HEK293T (cell line): ENCODE data around the gene MBNL2.
A peak's percentile ranks its signal among the peaks of the same experiment; 100 is the strongest.

Experiments
- CTCF ChIA-PET: fragments of 350-600 bp; formaldehyde crosslinking; extraction: SDS; loops from one replicate; lab custom pipeline; 2021; ENCODE audit warnings: antibody characterized with exemption, inconsistent platforms; lab: Yijun Ruan, JAX
- POLR2A ChIA-PET: fragments of 350-600 bp; formaldehyde crosslinking; extraction: SDS; loops from one replicate; lab custom pipeline; 2020; ENCODE audit warnings: antibody characterized with exemption, inconsistent platforms; lab: Yijun Ruan, JAX
- DNase-seq: peaks from one replicate; pipeline ENCODE4 v3.0.0; 2012; ENCODE audit warnings: mixed read lengths; ENCODE audit errors: extremely low spot score
- ARNT ChIP-seq: fragments of 450-650 bp; IDR thresholded peaks from 2 replicates; pipeline ENCODE4 v1.6.1; 2017; ENCODE audit warnings: mild to moderate bottlenecking
- BHLHE40 ChIP-seq: fragments of 450-650 bp; IDR thresholded peaks from 2 replicates; pipeline ENCODE4 v1.6.1; 2016; ENCODE audit warnings: mild to moderate bottlenecking, moderate library complexity, borderline replicate concordance
- CTBP1 ChIP-seq: fragments of 450-650 bp; IDR thresholded peaks from 2 replicates; pipeline ENCODE4 v1.6.1; 2016; ENCODE audit warnings: borderline replicate concordance
- ELF4 ChIP-seq: fragments of 450-650 bp; IDR thresholded peaks from 2 replicates; pipeline ENCODE4 v1.6.1; 2017; ENCODE audit warnings: antibody characterized with exemption
- FOXA1 ChIP-seq: fragments of 450-650 bp; IDR thresholded peaks from 2 replicates; pipeline ENCODE4 v1.6.1; 2016; ENCODE audit warnings: mild to moderate bottlenecking
- FOXK2 ChIP-seq: fragments of 450-650 bp; IDR thresholded peaks from 2 replicates; pipeline ENCODE4 v1.6.1; 2016; ENCODE audit warnings: mild to moderate bottlenecking
- FOXM1 ChIP-seq: fragments of 450-650 bp; IDR thresholded peaks from 2 replicates; pipeline ENCODE4 v1.6.1; 2017; ENCODE audit warnings: mild to moderate bottlenecking, borderline replicate concordance
- HDGF ChIP-seq: fragments of 450-650 bp; IDR thresholded peaks from 2 replicates; pipeline ENCODE4 v1.6.1; 2017; ENCODE audit warnings: antibody characterized with exemption, borderline replicate concordance
- L3MBTL2 ChIP-seq: fragments of 450-650 bp; conservative IDR thresholded peaks from 2 replicates; pipeline ENCODE4 v1.6.1; 2016; ENCODE audit warnings: mild to moderate bottlenecking
- LEF1 ChIP-seq: fragments of 450-650 bp; IDR thresholded peaks from 2 replicates; pipeline ENCODE4 v1.6.1; 2017; ENCODE audit warnings: mild to moderate bottlenecking, borderline replicate concordance
- NFRKB ChIP-seq: fragments of 450-650 bp; IDR thresholded peaks from 2 replicates; pipeline ENCODE4 v1.6.1; 2016; ENCODE audit warnings: mild to moderate bottlenecking, moderate library complexity
- SP1 ChIP-seq: fragments of 450-650 bp; IDR thresholded peaks from 2 replicates; pipeline ENCODE4 v1.6.1; 2017
- SUZ12 ChIP-seq: fragments of 450-650 bp; IDR thresholded peaks from 2 replicates; pipeline ENCODE4 v1.6.1; 2016; ENCODE audit warnings: mild to moderate bottlenecking
- TARDBP ChIP-seq: fragments of 450-650 bp; IDR thresholded peaks from 2 replicates; pipeline ENCODE4 v1.6.1; 2016
- ZNF384 ChIP-seq: fragments of 450-650 bp; IDR thresholded peaks from 2 replicates; pipeline ENCODE4 v1.6.1; 2016
- TF ChIP-seq, protein P1 (sequence below): fragments of 450-650 bp; IDR thresholded peaks from 2 replicates; pipeline ENCODE4 v1.6.1; 2016

Gene MBNL2

DNA sequence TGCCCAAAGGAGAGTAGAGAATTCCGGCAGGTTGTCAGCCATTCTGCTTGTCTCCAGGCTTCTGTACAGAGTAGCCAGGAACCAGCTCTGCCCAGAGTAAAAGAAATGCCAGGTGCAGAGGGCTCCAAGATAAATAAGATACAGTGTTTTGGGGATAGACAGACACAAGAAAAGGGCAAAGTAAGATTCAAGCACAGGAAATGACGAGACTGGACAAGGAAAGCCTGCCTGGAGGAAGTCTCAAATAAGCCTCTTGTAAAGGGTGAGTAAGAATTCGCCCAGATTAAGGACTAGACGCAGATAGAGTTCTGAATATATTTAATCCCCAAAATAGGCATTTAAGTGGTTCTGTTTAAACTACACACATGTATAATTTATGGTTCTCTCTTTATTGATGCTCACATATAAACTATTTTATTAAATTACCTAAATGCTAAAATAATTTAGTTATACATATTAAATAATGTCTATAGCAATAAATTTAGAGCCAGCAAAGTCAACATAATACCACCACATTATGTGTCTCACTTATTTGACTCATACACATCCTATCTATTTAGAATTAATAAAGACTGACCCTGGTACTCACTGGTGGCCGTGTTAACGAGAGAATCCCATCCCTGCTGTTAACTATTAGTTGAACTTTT lies 113.5 kb downstream of the MBNL2 start:
- TF ChIP-seq ARNT (no peak), FOXM1 (no peak), TARDBP (no peak), LEF1 (no peak), ZNF384 (no peak), SUZ12 (no peak), BHLHE40 (no peak), CTBP1 (no peak), SP1 (no peak), HDGF (no peak), FOXA1 (no peak), NFRKB (no peak)
- TF ChIP-seq, protein P1, sequence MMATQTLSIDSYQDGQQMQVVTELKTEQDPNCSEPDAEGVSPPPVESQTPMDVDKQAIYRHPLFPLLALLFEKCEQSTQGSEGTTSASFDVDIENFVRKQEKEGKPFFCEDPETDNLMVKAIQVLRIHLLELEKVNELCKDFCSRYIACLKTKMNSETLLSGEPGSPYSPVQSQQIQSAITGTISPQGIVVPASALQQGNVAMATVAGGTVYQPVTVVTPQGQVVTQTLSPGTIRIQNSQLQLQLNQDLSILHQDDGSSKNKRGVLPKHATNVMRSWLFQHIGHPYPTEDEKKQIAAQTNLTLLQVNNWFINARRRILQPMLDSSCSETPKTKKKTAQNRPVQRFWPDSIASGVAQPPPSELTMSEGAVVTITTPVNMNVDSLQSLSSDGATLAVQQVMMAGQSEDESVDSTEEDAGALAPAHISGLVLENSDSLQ = no peak
- ChIA-PET CTCF (no interaction called here), POLR2A (no interaction called here)
- no peak for DNase-seq

DNA sequence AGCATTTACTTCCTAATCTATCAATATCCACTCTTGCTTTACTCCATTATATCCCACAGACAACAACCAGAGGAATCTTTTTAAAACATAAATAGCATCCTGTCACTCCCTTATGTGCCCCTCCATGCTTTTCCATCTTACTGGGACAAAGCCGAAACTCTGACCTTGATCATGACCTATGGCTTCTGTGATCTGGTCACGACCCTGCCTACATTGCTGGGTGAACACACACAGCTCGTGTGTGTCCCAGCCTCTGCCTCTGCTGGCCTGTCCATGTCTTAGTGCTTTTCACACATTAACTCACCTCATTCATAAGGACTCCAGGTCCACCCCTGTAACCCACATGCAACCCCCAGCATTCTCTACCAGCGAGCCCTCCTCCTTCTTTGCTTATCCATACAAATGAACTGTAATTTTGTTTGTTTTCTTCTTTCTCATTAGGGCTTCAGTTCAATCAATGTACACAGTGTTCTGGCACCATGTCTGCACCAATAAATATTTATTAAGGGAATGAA lies 115.9 kb downstream of the MBNL2 start:
- no peak for DNase-seq
- TF ChIP-seq FOXK2 (no peak), BHLHE40 (no peak), SUZ12 (no peak)
- ChIA-PET CTCF (no interaction called here), POLR2A (no interaction called here)

DNA sequence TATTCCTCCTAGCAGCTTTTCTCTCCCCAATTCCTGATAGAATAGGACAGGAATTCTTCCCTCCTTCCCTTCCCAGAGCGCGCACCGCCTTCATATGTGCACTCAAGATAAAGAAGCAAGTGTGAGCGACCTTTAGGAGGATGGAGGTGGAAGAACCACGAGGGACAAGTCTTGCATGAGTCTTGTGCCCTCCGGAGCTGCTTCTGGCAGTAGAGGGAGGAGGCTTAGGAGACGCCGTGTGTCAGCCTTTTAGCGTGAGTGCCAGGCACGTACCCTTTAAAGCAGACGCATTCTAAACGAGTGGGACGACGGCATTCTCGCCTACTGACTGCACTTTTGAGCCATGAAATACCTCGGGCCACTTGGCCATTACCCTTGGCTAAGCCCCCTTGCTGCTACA lies 116.4 kb downstream of the MBNL2 start:
- no peak for TF ChIP-seq NFRKB
- no peak for TF ChIP-seq CTBP1
- no peak for TF ChIP-seq LEF1
- no peak for TF ChIP-seq ELF4
- no peak for TF ChIP-seq TARDBP
- TF ChIP-seq FOXM1 = no peak
- TF ChIP-seq HDGF = no peak
- DNase-seq = no peak
- POLR2A ChIA-PET = no interaction called here
- CTCF ChIA-PET = no interaction called here

DNA sequence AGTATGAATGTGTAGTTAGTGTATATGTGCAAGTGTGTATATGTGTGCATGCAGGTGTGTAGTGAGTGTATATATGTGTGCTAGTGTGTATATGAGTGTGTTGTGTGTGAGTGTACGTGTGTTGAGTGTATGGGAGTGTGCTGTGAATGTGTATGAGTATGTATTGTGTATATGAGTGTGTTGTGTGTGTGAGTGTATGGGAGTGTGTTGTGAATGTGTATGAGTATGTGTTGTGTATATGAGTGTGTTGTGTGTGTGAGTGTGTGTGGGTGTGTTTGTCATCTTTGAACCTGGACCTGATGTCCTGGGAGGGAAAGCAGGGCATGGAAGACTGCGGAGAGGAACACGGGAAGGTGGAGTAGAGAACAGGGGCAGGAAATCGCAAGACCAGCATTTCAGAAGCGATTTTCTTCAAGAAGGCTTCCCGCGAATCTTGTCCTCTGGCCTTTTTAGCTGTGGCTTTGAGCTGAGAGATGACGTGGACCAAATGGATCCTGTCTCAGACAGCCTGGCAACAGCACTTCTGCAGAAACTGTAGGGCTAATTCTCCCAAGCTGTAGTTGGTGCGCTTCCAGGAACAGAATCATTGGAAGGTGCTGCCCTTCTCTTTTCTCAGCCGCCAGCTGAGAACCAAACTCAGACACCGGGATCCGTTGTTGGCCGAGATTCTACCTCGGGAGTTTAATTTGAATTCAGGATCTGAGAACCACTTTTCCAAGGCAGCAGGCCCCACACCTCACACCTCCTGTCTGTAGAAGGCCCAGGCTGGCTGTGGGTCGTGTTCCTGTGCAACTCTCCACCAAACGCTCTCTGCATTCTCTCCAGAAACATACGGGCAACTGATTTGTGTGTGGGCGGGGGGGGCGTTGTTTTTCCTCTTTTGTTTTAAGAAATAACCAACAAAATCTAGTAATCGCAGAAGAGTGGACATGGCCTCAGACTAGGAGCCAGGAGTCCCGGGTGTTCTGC lies 117.2 kb downstream of the MBNL2 start:
- ChIA-PET POLR2A (no interaction called here), CTCF (no interaction called here)
- TF ChIP-seq ZNF384 (no peak), HDGF (no peak), ARNT (no peak), SUZ12 (no peak), FOXA1 (no peak), LEF1 (no peak), BHLHE40 (no peak), FOXM1 (no peak), ELF4 (no peak), FOXK2 (no peak), NFRKB (no peak), L3MBTL2 (no peak), CTBP1 (no peak), SP1 (no peak), TARDBP (no peak)
- TF ChIP-seq, protein P1 = no peak
- DNase-seq = no peak

DNA sequence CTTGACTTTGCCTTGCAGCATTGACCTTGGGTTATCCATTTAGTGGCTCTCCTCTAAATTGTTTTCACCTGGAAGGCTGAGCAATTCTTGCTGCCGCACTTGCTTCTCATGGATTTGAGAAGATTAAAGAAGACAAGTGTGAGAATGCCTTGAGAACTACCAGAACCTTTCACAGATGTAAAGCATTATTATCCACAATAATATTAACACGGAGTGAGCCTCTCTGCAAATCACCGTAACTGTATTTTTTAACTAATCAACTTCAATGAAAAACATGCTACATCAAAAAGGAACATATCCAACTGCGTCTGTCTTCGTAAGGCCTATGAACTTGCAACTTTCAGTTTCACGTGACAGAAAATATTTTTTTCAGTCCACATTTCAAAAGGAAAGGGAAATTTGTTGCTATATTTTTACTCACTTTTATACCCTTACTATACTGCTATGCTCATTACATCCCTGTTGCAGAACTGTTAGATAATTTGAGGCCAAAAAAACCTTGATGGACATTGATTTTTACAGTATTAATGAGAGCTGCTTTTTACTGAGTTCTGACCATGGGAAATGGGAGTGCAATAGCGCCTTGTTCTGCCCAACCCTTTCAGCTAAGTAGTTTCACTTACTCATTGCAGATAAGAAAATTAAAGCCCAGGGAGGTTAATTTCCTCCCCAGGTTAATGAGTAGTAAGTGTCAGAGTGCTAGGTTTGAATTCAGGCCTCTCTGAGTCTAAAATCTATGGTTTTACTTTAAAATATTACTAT lies 118.0 kb downstream of the MBNL2 start:
- TF ChIP-seq BHLHE40 (no peak), NFRKB (no peak), FOXM1 (no peak), FOXA1 (no peak), SUZ12 (no peak), L3MBTL2 (no peak), LEF1 (no peak)
- CTCF ChIA-PET = no interaction called here
- POLR2A ChIA-PET = no interaction called here
- no peak for DNase-seq

DNA sequence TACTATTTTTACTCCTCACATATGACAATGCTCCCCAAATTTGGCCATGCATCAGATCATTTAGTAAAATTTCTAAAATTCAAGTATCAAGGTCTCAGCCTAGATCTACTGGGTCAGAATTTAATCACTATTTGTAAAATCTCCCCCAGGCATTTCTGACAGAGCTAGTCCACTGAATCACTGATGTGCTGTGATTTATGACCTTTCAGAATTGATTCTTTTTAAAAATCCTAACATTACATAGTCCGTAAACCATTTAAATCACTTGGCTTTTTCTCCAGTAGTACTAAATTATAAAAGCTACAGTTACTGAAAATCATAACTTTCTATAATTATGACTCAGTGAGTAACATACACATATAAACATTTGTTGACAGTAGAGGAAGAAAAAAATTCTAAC lies 119.0 kb downstream of the MBNL2 start:
- CTCF ChIA-PET = no interaction called here
- POLR2A ChIA-PET = interaction anchor here (1.0 kb wide), 1 partner anchor 119 kb away, joined by 3 read pairs; the partner anchor contains the start of gene MBNL2
- TF ChIP-seq ARNT (no peak), CTBP1 (no peak), L3MBTL2 (no peak)
- TF ChIP-seq, protein P1 = peak; percentile 50
- no peak for DNase-seq
